Suppressor macrophage treated with lipopolysaccharide for 1 hour (primary cell): ENCODE measurements around the gene SEPTIN10.
A peak's percentile ranks its signal among the peaks of the same experiment; 100 is the strongest.
"Not testable (repeated sequence)": the region's sequence is repeated elsewhere in the genome, so short reads cannot be mapped to it uniquely, and the experiment has no call there.

Experiments
- DNase-seq, 3 donors: peaks; one replicate each; pipeline ENCODE4 v3.0.0-alpha.2; 2020 to 2022

Gene SEPTIN10

DNA sequence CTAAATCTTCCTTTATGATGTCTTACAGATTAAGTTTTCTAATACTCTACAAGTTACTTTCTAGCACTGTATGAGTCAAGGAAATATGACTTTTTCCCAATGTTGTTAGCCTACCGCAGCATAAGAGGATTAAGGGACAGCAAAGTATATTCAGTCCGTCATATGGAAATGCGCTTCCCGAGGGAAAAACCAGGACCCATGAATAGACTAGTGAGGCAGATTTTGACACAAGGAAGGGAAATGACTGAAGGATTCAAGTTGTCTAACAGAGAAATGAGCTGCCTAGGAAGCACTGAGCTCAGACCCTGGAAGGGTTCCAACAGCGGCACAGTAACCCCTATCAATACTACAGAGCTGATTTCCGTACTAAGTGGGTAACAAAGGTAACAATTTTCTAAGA, 12.0 kb downstream of the SEPTIN10 start:
- no peak for DNase-seq

DNA sequence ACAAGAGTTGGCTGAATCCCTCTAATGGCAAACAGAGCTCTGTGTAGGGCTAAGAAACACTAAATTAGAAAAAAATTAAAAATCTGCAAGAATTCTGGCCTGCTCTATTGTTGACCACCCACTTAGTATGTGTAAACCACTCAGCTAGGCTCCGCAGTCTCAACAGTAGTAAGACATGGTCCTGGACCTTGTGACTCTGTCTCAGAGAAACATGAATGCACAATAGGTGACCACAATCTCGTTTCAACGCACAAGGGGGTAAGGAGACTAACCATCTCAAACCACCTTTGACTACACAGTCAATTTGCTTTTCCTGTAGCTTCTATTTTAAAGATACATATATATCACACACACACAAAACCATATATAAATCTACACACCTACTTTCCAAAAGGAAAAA, 16.5 kb downstream of the SEPTIN10 start:
- no peak for DNase-seq

DNA sequence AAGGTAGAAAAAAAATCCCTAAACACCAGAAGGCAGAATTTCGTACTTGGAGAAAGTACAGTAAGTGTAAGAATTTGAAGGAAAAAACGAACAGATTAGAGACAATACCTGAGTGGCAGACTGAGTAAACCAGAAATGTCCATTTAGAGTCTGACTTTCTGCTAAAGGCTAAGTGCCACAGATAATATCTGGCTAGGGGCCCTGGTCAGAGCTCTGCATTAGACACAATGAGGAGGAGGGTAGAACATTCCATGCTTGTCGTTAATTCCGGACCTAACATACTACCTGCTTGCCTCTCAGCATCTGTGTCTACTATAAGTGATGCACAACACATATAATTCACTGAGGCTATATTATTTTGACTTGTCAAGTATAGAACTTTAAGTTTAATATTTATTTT, 18.1 kb downstream of the SEPTIN10 start:
- no peak for DNase-seq

DNA sequence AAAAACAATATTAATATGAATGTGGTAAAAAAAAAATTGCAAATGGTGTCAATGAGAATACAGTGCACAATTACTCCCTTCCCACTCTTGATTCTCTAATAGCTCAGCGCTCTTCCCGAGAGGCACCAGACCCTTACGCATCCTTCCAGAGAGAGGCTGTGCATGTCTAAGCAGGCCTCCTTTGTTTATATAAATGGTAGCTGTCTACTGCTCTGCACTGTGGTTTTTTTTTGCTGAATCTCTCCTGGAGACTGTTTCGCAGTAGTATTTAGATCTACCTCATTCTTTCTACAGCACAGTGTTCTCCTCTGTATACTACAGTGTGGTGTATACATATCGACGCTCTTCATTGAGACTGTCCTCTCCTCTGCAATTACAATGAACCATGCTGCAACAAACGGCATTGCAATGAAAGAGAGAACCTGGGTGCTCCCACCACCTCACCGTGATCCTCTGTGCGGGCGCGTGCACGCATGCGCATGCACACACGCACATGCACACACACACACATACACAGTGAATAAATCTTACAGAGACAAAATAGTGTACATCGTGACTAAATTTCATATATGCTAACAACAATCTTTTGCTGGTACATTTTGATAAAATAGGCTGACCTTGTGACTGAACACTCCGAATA, 19.4 kb downstream of the SEPTIN10 start:
- DNase-seq = no peak

DNA sequence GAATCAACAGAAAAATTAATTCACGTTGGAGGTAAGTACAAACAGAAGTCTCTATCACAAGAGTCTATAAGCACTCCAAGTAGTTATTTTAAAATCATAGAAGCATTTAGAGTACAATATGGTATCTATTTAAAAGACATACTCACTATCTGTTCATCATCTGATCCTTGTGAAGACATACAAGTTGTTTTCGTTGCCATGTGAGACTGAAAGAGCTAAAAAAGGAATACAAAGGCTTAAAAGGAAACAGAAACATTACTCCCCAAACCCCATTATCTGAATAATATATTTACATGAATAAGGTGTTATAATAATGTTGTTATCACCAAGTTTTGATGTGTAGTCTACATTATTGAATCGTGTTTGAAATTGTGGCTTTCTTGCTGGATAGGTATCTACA, 20.9 kb downstream of the SEPTIN10 start:
- no peak for DNase-seq

DNA sequence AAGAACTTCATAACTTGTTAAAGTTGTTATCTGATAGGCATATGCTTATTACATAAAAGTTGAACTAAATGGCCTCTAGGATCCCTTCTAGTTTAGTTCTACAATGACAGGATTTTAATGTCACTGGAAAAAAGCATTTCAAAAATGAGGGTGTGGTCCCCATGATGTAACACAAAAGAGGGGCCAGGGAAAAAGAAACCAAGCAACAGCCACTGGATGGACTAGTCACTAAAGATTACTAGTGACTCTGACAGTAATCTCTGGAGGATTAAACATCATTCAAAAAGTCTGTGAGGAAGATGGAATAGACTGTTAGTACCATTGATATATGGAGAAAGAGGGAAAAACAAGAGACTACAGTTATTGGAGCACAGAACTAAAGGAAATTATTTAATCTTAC, 22.6 kb downstream of the SEPTIN10 start:
- DNase-seq = no peak

DNA sequence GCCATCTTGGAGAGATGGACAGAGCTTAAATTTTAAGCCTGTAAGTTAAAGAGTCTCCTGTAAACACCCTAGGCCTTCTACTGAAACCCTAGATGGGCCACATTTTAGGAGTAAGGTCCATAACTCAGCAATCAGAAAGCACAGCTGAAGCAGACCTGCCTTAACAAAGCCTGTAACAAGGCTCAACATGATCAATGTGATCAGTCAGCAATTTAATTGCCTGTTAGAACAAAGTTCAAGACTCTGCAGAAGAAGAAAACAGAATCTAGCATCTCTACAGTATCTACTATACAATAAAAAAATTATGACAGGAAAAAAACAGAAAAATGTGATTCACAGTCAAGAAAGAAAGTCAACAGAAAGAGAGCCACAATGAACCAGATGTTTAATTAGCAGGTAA, 27.1 kb downstream of the SEPTIN10 start:
- no peak for DNase-seq

DNA sequence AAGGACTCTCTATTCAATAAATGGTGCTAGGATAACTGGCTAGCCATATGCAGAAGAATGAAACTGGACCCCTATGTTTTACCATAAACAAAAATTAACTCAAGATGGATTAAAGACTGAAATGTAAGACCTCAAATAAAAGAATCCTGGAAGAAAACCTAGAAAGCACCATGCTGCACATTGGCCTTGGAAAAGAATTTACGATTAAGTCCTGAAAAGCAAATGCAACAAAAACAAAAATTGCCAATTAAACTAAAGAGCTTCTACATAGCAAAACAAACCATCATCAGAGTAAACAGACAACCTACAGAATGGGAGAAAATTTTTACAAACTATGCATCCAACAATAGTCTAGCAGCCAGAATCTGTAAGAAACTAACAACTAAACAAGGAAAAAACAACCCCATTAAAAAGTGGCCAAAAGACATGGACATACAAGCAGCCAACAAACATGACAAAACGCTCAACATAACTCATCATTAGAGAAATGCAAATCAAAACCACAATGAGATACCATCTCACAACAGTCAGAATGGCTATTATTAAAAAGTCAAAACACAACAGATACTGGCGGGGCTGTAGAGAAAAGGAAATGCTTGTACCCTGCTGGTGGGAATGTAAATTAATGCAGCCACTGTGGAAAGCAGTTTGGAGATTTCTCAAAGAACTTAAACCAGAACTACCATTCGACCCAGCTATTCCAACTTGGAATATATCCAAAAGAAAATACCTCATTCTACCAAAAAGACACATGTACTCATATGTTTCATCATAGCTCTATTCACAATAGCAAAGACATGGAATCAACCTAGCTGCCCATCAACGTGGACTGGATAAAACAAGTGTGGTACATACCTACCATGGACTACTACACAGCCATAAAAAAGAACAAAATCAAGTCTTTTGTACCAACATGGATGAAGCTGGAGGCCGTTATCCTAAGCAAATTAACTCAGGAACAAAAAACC, 30.6 kb downstream of the SEPTIN10 start:
- DNase-seq = no peak

DNA sequence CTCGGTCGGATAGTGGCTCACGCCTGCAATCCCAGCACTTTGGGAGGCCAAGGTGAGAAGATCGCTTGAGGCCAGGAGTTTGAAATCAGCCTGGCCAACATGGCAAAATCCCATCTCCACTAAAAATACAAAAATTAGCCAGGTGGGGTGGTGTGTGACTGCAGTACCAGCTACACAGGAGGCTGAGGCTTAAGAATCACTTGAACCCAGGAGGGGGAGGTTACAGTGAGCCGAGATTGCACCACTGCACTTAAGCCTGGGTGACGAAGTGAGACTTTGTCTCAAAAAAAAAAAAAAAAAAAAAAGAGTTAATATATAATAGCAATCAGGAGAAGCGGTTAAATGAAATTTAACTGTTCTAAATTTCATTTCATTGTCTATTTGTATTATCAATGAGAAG, 36.1 kb downstream of the SEPTIN10 start:
- not testable (repeated sequence) for DNase-seq

DNA sequence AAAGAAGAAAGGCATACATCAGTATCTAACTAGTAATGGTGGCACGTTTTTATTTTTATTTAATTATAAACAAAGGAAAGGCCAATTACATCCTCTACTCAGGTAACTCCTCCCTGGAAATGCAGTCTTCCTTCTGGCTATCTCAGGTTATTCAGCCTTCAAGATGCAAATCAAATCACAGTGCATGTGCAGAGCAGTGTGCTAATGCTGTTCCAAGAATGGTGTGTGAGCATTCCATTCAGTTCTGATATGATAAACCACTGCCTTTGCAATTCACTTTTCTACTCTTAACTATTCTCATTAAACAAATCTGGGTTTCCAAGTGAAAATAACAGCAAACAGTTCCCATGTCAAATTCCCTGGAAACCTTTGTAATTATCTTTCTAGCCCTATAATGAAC, 38.4 kb downstream of the SEPTIN10 start:
- DNase-seq = no peak

DNA sequence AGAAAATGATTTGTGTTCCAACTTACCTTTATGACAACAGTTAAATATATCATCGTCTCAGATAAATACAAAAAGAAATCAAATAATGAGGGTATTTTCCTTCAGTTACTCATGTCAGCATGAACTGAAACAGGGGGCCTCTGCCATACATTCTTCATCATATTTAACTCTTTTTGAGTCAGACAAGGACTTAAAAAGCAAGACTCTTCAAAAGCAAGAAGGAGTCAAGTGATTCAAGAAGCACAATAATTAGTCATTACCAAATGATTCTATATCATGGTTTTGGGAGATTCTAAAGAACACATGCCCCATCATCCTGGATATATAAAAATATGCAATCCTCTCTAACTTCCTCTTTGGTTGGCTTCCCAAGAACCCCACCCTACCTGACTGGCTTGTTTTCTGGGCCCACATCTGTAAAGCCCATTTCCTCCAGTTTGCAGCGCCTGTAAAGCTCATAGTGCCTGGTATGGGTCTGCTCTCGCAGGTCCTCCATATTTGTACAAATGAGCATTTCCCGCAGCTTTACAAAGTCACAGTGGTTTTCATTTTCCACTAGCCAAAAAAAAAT, 49.7 kb downstream of the SEPTIN10 start:
- DNase-seq = peak in 1 of 3 donors; percentile 8

DNA sequence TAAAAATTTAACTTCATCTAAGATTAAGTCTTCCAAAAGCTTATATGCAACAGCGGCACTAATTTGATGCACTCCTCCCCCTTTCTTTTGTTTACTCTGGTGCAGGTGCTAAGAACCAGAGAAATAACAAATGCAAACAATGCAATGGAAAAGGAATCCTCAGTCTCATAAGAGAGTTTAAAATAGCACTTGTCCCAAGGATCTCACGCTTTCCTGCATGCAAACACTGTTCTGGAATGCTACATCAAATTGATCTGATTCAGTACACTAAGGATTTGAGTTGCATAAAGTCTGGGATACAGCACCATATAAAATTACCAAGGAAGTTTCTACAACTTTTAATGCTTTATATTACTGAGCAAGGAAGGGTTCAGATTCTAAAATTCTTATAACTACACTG, 50.5 kb downstream of the SEPTIN10 start:
- no peak for DNase-seq

DNA sequence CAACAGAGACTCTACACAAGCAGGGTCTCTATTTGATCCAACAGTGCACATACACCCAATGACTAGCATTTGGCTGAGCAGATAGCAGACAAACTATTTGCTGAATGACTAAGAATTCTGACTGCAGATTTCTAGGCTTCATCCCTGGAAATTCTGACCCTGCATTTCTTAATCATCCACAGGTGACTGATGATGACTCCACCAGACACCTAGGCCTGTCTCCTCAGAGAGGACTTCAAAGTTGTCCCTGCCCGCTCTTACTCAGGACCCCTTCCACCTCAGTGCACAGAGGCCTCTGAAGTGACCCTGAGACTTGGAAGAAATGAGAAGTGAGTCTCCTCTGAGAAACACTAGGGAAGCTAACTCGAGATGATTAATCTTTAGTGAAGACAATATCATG, 51.3 kb downstream of the SEPTIN10 start:
- DNase-seq = no peak

DNA sequence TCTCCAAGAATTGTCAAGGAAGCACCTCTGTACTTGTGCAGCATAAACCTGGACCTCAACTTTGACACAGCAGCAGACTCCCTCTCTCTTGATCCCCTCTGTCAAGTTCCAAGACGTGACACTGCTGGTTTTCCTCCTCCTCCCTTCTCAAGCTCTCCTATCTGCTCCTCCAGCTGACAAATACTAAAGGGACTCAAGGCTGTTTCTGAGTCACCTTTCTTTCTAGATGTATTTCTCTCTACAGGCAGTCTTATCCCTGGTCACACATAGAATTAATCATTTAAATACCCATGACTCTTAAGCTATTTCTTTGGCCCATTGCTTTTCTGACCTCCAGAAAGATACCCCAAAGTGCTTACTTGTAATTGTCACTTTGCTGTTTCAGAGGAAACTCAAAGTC, 53.5 kb downstream of the SEPTIN10 start:
- DNase-seq = no peak

DNA sequence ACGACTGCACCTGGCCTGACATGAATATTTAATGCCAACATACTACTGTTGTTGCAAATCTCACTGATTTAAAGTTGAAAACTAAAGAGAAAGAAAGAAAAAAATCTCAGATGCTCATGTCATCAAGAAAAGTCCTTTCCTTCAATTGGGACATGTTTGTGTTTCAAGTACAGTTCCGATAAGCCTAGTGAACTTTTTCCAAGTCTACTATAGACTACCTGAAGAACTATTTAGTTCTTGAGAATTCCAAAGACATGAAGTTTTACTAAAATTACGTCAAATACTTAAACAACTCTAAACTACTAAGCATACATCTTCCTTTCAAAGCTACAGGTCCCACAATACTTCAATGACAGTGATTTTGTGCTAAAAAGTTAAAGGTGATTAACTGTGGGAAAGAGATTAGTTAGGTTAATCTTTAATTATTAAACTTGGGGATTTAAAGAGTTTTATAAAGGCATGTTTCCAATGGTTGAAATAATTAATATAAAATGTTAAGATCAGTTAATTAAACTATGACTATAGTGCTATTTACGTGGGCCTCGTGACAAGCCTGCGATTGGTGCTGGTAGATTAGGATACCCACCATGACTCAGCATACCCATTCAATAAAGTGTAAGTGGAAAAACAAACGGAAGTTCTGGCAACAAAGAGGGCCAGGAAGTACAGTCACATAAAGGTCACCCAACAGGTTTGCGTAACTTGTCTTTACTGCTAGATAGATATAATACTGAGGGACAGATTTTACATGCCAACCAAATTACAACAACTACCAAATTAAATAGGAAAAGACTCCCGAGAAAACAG, 55.5 kb downstream of the SEPTIN10 start:
- peak; percentile 58 to 77 (median 64) for DNase-seq

DNA sequence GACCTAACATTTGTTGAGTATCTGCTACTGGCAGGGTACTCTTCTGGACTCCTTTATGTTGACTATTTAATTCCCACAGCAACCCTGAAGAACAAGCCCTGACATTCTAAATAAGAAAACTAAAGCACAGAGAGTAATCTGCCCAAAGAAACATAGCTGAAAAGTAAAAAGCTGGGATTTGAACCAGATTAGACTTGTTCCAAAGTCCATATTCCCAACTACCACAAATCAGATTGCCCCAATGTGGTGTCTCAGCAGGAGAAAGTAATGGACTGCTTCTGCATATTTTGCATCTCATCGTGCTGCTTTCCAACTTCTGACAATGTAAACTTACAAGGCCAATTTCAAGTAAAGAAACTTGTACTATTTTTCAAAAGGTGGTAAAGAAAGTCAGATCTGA, 56.5 kb downstream of the SEPTIN10 start:
- no peak for DNase-seq

DNA sequence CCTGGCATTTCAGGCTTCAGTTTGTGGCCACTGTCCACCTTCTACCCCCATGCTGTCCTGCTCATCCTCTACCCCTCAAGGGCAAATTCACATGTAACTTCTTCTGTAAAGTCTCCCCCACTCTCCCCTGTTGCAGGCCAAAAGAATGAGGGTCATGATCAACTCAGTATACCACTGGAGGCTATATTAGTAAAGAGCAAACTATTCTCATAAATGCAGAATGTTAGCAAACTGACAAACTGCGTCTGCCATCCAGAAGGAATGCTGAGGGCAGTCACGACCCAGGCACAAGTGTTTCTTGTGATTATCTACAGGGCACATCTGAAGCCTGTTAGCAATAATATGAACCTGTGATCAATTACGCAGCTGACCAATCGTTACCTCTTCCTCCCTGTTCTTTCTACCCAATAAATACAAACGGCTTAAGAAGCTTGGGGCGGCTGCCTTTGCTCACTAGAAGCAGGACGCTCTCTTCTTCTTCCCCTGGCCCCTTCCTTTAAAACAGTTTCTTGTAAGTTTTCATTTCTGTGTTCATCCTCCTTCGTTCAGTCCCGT, 58.3 kb downstream of the SEPTIN10 start:
- DNase-seq = no peak

DNA sequence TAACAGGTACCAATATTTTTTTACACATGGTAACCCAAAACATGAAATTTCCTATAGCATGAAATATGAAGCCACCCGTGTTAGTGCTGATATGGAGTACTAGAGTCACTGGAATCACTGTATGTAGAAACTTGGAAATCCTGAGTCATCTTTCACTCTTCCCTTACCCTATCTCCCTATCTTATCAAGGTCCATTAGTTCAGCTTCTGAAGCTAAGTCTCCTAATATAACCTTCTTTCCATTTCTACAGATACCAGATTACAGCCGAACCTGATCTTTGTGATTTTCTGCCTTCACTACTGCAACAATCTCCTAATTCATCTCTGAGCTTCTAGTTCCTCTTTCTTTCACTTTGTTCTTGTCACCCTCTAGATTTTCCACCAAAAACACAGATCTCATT, 59.0 kb downstream of the SEPTIN10 start:
- no peak for DNase-seq

DNA sequence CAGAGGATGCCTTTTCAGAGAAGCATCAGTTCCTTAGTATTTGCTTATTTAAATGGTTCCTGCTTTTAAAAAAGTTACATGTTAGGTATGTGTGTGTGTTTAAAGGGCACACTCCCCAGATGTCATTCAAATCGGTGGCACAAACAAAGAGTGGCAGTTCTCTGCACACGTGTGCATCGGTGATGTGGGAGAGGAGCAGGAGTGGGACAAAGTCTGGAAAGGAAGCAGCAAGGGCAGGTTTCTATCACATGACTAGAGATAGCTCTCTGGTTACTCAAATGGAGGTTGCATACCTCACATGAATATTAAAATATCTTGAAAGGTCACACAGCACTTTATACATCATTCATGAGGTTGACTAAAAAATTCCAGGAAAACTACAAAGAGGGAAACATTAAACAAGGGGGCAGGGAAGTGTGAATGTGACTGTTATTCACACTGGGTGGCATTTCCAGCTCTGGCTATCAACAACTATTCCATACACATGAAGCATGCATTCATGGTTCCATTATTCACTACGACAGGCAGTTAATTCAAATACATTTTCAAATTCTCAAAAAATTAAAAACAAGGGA, 64.7 kb downstream of the SEPTIN10 start:
- DNase-seq = no peak

DNA sequence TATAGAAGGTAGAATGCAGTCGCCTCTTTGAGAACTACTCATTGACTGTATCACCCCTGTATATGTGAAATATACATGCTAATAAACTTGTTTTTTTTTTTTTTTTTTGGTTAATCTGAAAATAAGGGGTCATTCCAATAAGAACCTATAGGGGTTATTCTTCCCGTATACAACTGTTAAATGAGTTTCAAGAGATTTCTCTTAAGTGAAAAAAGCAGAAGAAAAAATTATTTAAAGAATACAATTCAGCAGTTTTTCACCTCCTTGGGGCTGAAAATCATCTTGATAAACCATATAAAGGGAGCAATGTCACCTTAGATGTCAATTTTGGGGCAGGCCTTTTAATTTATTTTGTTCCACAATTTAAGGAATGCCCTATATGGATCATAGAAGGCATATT, 66.5 kb downstream of the SEPTIN10 start:
- no peak for DNase-seq

DNA sequence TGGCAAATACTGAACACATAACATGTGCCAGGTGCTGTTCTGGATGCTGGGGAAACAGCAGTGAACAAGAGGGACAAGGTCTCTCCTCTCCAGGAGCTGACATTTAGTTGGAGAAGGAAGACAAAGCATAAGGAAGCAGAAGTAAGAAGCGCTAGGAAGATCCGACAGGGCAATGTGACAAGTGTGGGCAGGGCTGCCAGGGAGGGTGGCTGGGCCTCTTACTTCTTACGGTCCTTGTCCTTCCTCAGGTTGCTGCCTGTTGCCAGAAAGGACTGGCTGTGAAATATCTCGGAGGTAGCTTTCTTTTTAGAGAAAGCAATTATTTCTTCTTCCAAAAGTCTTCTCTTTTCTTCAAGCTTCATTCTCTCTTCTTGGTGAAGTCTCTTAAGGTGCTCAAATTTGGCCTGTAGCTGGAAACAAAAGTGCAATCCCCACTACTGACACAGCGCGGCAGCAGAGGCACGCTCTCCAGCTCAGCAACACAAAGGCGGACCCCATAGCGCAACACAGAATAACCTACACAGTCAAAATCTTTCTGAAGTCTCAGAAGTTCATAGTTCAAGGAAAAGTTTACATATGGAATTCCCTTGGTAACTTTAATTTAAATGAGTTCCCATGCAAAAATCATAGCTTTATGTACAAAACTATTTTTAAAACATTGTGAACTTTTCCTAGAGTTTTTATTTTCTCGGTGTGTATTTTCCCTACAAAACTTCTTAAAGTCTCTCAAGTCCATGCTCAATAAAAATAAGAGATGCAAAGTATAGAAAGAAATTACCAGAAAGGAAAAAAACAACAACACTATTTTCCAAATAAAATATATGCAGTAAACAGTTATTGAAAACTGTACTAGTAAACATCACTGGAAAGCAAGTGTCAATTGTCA, 67.7 kb downstream of the SEPTIN10 start:
- DNase-seq = peak; percentile 64 to 73 (median 71)
